HFF-Myc (cell line): ENCODE results near the gene NCKAP5.
A peak's percentile ranks its signal among the peaks of the same experiment; 100 is the strongest.

ENCODE experiments used
- DNase-seq: peaks from one replicate; pipeline ENCODE4 v3.0.0-alpha.2; 2011; ENCODE audit warnings: low read depth; ENCODE audit errors: extremely low read depth
- H3K4me3 ChIP-seq: replicated peaks from 2 replicates; pipeline ENCODE4 v1.5.1; 2011; ENCODE audit warnings: low read depth, mild to moderate bottlenecking, control low read depth, low read length
- CTCF ChIP-seq: IDR thresholded peaks from 2 replicates; pipeline ENCODE4 v1.5.1; 2012; ENCODE audit warnings: mild to moderate bottlenecking, low read depth, low read length, control low read depth; ENCODE audit errors: missing control alignments

The NCKAP5 gene

GRCh38 chr2:133378386-133378785 is 189.9 kb downstream of the NCKAP5 start:
- TF ChIP-seq CTCF = no peak
- peak overlapping the region; percentile 8; the same call in 1 of the 2 replicates for H3K4me3 ChIP-seq
- DNase-seq = no peak

- TF ChIP-seq CTCF = no peak
- DNase-seq = no peak
- H3K4me3 ChIP-seq = no peak overlapping the region
These were observed 190.7 kb downstream of the NCKAP5 start for GRCh38 chr2:133377599-133377998.

- DNase-seq = no peak
- H3K4me3 ChIP-seq = no peak overlapping the region
- no peak for TF ChIP-seq CTCF
These were observed 191.2 kb downstream of the NCKAP5 start for GRCh38 chr2:133377021-133377481.

- no peak for DNase-seq
- no peak for TF ChIP-seq CTCF
- H3K4me3 ChIP-seq = no peak overlapping the region
These were observed 193.5 kb downstream of the NCKAP5 start for GRCh38 chr2:133374781-133375180.

GRCh38 chr2:133371286-133371685 is 197.0 kb downstream of the NCKAP5 start:
- no peak for DNase-seq
- no peak for TF ChIP-seq CTCF
- H3K4me3 ChIP-seq = no peak overlapping the region

- no peak for DNase-seq
- TF ChIP-seq CTCF = no peak
- H3K4me3 ChIP-seq = no peak overlapping the region
These were observed 198.2 kb downstream of the NCKAP5 start for GRCh38 chr2:133369901-133370658.
